Epithelial cell of esophagus (primary cell): ENCODE measurements around the gene ZNF407.
A peak's percentile ranks its signal among the peaks of the same experiment; 100 is the strongest.

Experiments
- DNase-seq: peaks from one replicate; pipeline ENCODE4 v3.0.0; 2010; ENCODE audit warnings: low read depth
- H3K4me3 ChIP-seq: 2 replicates; pipeline ENCODE4 v1.5.1; 2011; ENCODE audit warnings: mild to moderate bottlenecking, low read length, control low read depth
- CTCF ChIP-seq: IDR thresholded peaks from 2 replicates; pipeline ENCODE4 v1.5.1; 2011; ENCODE audit warnings: low read depth, mild to moderate bottlenecking, low read length, control low read depth, inconsistent platforms; ENCODE audit not compliant: insufficient read depth; ENCODE audit errors: missing control alignments

The ZNF407 gene

GRCh38 chr18:74598350-74599001, 806 bp downstream of the ZNF407 start:
- DNase-seq, result peak; percentile 32
- TF ChIP-seq CTCF, result no peak
- H3K4me3 ChIP-seq, result peak overlapping the region; percentile 83

DNA sequence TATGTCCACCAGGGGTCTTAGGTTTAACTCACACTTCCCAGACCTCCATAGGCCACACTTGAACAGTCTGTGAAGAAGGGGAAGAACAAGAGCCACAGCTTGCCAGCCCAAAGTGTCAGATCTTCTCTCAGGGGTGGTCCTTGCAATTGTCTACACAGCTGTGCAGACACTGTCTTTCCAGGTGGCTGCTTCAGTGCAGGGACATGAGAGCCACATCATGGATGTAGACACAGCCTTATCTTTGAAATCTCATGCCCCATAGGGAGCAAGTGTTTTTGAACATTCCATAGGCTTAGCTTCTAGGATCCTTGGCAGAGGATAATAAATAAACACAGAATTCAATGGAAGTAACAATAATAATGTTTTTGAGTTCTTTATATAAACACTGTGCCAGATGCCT, 6.7 kb downstream of the ZNF407 start:
- H3K4me3 ChIP-seq, result no peak overlapping the region
- no peak for DNase-seq
- TF ChIP-seq CTCF, result no peak

- H3K4me3 ChIP-seq, result no peak overlapping the region
- TF ChIP-seq CTCF, result no peak
- no peak for DNase-seq
These were observed 7.1 kb downstream of the ZNF407 start for GRCh38 chr18:74604774-74605173.

GRCh38 chr18:74608681-74609080, 11.0 kb downstream of the ZNF407 start:
- DNase-seq, result no peak
- no peak for TF ChIP-seq CTCF
- H3K4me3 ChIP-seq, result no peak overlapping the region

GRCh38 chr18:74609535-74609934, 11.9 kb downstream of the ZNF407 start:
- TF ChIP-seq CTCF, result no peak
- DNase-seq, result peak; percentile 48
- no peak overlapping the region for H3K4me3 ChIP-seq

- no peak for TF ChIP-seq CTCF
- DNase-seq, result no peak
- H3K4me3 ChIP-seq, result no peak overlapping the region
These were observed 12.5 kb downstream of the ZNF407 start for GRCh38 chr18:74610051-74610615.

DNA sequence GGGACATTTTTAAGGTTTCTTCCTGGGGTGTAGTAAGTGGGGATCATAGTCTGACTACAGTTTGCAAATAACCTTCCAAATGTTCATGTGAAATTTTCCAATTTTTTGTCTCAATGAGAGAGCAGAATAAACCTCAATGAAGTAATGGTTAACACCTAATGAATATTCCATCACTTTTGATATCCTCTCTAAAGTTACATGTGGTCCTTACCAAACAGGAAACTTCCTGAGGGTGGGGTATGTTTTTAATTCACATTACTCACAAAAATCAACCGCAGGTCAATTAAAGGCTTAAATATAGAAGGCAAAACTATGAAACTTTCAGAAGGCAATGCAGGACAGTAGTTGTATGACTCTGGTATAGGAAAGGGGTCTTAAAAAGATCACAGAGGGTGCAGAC, 13.2 kb downstream of the ZNF407 start:
- no peak for DNase-seq
- TF ChIP-seq CTCF, result no peak
- no peak overlapping the region for H3K4me3 ChIP-seq
